ENCODE results near the gene NEUROG2. TPM values are rescaled to one million over a fixed set of nuclear protein-coding genes. Genes with fewer than 3 reads are reported as not detected.
A peak's percentile ranks its signal among the peaks of the same experiment; 100 is the strongest.

The NEUROG2 gene
- total RNA-seq, 1 donor from 2014 or later = not detected

GRCh38 chr4:112510291-112511092 lies 5.5 kb downstream of the NEUROG2 start:
- H3K9me3 Mint-ChIP-seq (ENCODE audit: unreplicated experiment) = peaks cover 14% of the 10 kb centered on the region
- Histone ChIP-seq H3K4me1 (ENCODE audit: insufficient read depth, low read length) (peaks cover 13% of the 10 kb centered on the region), H3K9me3 (ENCODE audit: insufficient read depth, low read depth, low read length) (peaks cover 7% of the 10 kb centered on the region), H3K4me3 (ENCODE audit: insufficient read depth, low read depth, low read length) (peak overlapping the region; percentile 37), H3K9ac (ENCODE audit: low read length) (no peak overlapping the region), H3K27ac (ENCODE audit: low read depth, low read length) (no peak overlapping the region), H4K20me1 (ENCODE audit: insufficient read depth, low read length) (no peaks in the 10 kb centered on the region), H3K4me2 (ENCODE audit: low read length) (peak overlapping the region; percentile 75), H3K79me2 (ENCODE audit: insufficient read depth, low read length) (no peaks in the 10 kb centered on the region), H2AFZ (ENCODE audit: low read depth, low read length) (no peak overlapping the region), H3K27me3 (ENCODE audit: insufficient read depth, low read length) (peaks cover 73% of the 10 kb centered on the region), H3K36me3 (ENCODE audit: insufficient read depth, low read length) (no peaks in the 10 kb centered on the region)
- no peak overlapping the region for H3K27ac Mint-ChIP-seq (ENCODE audit: unreplicated experiment)
- peaks cover 89% of the 10 kb centered on the region for H3K27me3 Mint-ChIP-seq (ENCODE audit: low read depth, unreplicated experiment)
- no peak overlapping the region for H3K4me3 Mint-ChIP-seq (ENCODE audit: unreplicated experiment)
- no peak for DNase-seq (ENCODE audit: low read depth)
- TF ChIP-seq EZH2 (IDR thresholded peaks at IDR 0.05; ENCODE audit: insufficient read depth, low read length) (no peak), CTCF (IDR thresholded peaks at IDR 0.05; ENCODE audit: insufficient read depth, low read depth, low read length) (no peak)
- H3K4me1 Mint-ChIP-seq (ENCODE audit: low read depth, unreplicated experiment) = peaks cover 4% of the 10 kb centered on the region
- no peak for FAIRE-seq
- no peaks in the 10 kb centered on the region for H3K36me3 Mint-ChIP-seq (ENCODE audit: low read depth, unreplicated experiment)

- Histone ChIP-seq H3K27me3 (ENCODE audit: insufficient read depth, low read length) (peaks cover 66% of the 10 kb centered on the region), H3K36me3 (ENCODE audit: insufficient read depth, low read length) (no peaks in the 10 kb centered on the region), H3K9ac (ENCODE audit: low read length) (no peak overlapping the region), H3K4me1 (ENCODE audit: insufficient read depth, low read length) (peaks cover 10% of the 10 kb centered on the region), H3K4me3 (ENCODE audit: insufficient read depth, low read depth, low read length) (no peak overlapping the region), H4K20me1 (ENCODE audit: insufficient read depth, low read length) (no peaks in the 10 kb centered on the region), H3K9me3 (ENCODE audit: insufficient read depth, low read depth, low read length) (peaks cover 7% of the 10 kb centered on the region), H3K27ac (ENCODE audit: low read depth, low read length) (no peak overlapping the region), H3K79me2 (ENCODE audit: insufficient read depth, low read length) (no peaks in the 10 kb centered on the region), H2AFZ (ENCODE audit: low read depth, low read length) (peak overlapping the region; percentile 30), H3K4me2 (ENCODE audit: low read length) (peak overlapping the region; percentile 75)
- no peak for TF ChIP-seq CTCF (IDR thresholded peaks at IDR 0.05; ENCODE audit: insufficient read depth, low read depth, low read length)
- TF ChIP-seq EZH2 (IDR thresholded peaks at IDR 0.05; ENCODE audit: insufficient read depth, low read length) = peak; percentile 59
- Mint-ChIP-seq H3K4me3 (ENCODE audit: unreplicated experiment) (peak overlapping the region; percentile 63), H3K9me3 (ENCODE audit: unreplicated experiment) (peaks cover 14% of the 10 kb centered on the region), H3K27ac (ENCODE audit: unreplicated experiment) (no peak overlapping the region), H3K4me1 (ENCODE audit: low read depth, unreplicated experiment) (peaks cover 2% of the 10 kb centered on the region), H3K27me3 (ENCODE audit: low read depth, unreplicated experiment) (peaks cover 87% of the 10 kb centered on the region), H3K36me3 (ENCODE audit: low read depth, unreplicated experiment) (no peaks in the 10 kb centered on the region)
- DNase-seq (ENCODE audit: low read depth) (peak; percentile 11), FAIRE-seq (no peak)
These were observed 6.5 kb downstream of the NEUROG2 start for GRCh38 chr4:112509243-112510141.
